IPS DF 4.7 (cell line): ENCODE measurements around the gene HUWE1.
A peak's percentile ranks its signal among the peaks of the same experiment; 100 is the strongest.

Experiments
- DNase-seq: peaks from one replicate; pipeline ENCODE4 v3.0.0-alpha.2; 2013; ENCODE audit warnings: low spot score; ENCODE audit errors: extremely low read depth

HUWE1 gene

GRCh38 chrX:53684415-53685192 lies 1.9 kb downstream of the HUWE1 start:
- no peak for DNase-seq

- DNase-seq = peak; percentile 85
These were observed 2.7 kb downstream of the HUWE1 start for GRCh38 chrX:53683556-53684414.

- no peak for DNase-seq
These were observed 3.5 kb downstream of the HUWE1 start for GRCh38 chrX:53682885-53683555.

- no peak for DNase-seq
These were observed 4.9 kb downstream of the HUWE1 start for GRCh38 chrX:53681661-53682060.

- DNase-seq = no peak
These were observed 7.9 kb downstream of the HUWE1 start for GRCh38 chrX:53678667-53679066.

- DNase-seq = no peak
These were observed 9.2 kb downstream of the HUWE1 start for GRCh38 chrX:53677286-53677685.

- DNase-seq = no peak
These were observed 11.9 kb downstream of the HUWE1 start for GRCh38 chrX:53674581-53674980.

GRCh38 chrX:53669258-53669657 lies 17.3 kb downstream of the HUWE1 start:
- no peak for DNase-seq

- DNase-seq = no peak
These were observed 20.3 kb downstream of the HUWE1 start for GRCh38 chrX:53666171-53666570.

GRCh38 chrX:53660004-53660403 lies 26.5 kb downstream of the HUWE1 start:
- DNase-seq = no peak

- no peak for DNase-seq
These were observed 27.5 kb downstream of the HUWE1 start for GRCh38 chrX:53659039-53659438.

GRCh38 chrX:53656845-53657244 lies 29.7 kb downstream of the HUWE1 start:
- DNase-seq = no peak

GRCh38 chrX:53654376-53654775 lies 32.1 kb downstream of the HUWE1 start:
- DNase-seq = no peak

- DNase-seq = no peak
These were observed 41.8 kb downstream of the HUWE1 start for GRCh38 chrX:53644751-53645150.

GRCh38 chrX:53642337-53642736 lies 44.2 kb downstream of the HUWE1 start:
- no peak for DNase-seq

GRCh38 chrX:53639257-53639656 lies 47.3 kb downstream of the HUWE1 start:
- DNase-seq = no peak

GRCh38 chrX:53637479-53637878 lies 49.0 kb downstream of the HUWE1 start:
- no peak for DNase-seq

- no peak for DNase-seq
These were observed 55.4 kb downstream of the HUWE1 start for GRCh38 chrX:53631156-53631555.

- DNase-seq = no peak
These were observed 56.3 kb downstream of the HUWE1 start for GRCh38 chrX:53630261-53630660.

- DNase-seq = no peak
These were observed 64.1 kb downstream of the HUWE1 start for GRCh38 chrX:53622431-53622830.

GRCh38 chrX:53621418-53621986 lies 65.0 kb downstream of the HUWE1 start:
- no peak for DNase-seq

GRCh38 chrX:53616946-53617345 lies 69.6 kb downstream of the HUWE1 start:
- DNase-seq = no peak
